OCI-M1 (cell line): ENCODE measurements around the gene NINL.
"Not testable (repeated sequence)": the region's sequence is repeated elsewhere in the genome, so short reads cannot be mapped to it uniquely, and the experiment has no call there.

ENCODE experiments used
- DNase-seq: peaks from one replicate; lab custom pipeline; 2025; lab: John Stamatoyannopoulos, UW

The NINL gene

DNA sequence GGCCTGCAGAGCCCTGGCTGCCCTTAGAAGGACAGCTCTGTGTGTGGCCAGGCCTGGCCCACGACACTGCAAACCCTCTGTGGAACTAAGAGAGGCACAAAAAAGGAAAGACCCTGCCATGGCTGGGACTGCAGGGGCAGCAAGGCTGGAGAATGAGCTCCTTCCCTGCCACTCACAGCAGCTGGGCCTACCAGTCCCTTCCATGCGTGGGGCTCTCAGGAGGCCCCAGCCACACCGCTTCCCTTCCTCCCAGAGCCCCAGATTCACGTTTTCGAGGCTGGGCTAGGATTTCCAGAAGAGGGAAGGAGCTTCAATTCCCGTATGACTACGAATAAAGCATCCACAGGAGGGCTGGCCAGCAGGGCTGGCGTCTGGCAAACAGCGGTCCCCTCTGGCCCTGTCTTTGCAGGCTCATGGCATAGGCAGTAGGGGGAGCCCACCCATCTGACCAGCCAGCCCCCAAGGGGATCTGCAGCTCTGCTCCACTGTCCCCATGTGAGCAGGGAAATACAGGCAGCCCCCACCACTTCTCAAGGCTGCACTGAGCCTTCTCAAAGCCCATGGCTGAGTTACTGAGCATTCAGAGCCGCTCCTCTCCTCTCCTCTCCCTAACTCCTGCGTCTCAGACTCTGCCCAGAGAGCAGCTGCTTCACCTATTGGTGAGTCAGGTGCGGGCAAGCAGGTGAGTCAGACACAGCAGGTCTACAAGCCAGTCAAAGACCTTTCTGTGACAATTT lies 53.1 kb downstream of the NINL start:
- no peak for DNase-seq

GRCh38 chr20:25529295-25529951 lies 55.9 kb downstream of the NINL start:
- DNase-seq, result no peak

DNA sequence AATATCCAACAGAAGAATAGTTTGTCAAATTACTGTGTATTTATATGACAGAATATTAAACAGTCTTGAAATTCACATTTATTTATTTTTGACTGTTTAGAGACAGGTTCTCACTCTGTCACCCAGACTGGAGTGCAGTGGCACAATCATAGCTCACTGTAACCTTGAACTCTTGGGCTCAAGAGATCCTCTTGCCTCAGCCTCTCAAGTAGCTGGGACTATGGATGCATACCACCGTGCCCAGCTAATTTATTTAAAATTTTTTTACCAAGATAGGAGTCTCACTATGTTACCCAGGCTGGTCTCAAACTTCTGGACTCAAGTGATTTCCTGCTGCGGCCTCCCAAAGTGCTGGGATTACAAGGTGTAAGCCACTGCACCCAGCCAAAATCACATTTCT lies 57.4 kb downstream of the NINL start:
- DNase-seq, result no peak

- DNase-seq, result no peak
Observed at GRCh38 chr20:25526446-25526845, 58.9 kb downstream of the NINL start.

DNA sequence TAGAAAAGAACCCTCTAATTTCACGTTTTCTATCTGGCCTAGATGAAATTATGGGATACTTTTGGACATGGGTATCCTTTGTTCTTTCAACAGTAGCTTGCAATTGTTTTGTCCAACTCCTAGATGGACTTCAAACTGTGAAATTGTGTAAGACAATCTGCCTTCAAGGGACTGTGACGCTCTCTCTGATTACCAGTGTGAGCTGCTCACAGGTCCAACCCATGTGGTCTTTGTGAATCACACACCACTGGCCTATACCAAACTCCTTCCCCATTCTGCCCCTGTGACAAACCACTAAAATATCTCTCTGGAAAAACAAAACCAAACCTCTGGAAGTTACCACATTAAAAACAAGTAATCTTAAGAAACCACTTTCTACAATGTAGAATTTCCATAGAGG lies 59.5 kb downstream of the NINL start:
- peak; percentile 14 for DNase-seq

GRCh38 chr20:25525295-25525694 lies 60.0 kb downstream of the NINL start:
- DNase-seq, result no peak

GRCh38 chr20:25521382-25521781 lies 63.9 kb downstream of the NINL start:
- no peak for DNase-seq

- DNase-seq, result no peak
Observed at GRCh38 chr20:25517124-25517523, 68.2 kb downstream of the NINL start.

DNA sequence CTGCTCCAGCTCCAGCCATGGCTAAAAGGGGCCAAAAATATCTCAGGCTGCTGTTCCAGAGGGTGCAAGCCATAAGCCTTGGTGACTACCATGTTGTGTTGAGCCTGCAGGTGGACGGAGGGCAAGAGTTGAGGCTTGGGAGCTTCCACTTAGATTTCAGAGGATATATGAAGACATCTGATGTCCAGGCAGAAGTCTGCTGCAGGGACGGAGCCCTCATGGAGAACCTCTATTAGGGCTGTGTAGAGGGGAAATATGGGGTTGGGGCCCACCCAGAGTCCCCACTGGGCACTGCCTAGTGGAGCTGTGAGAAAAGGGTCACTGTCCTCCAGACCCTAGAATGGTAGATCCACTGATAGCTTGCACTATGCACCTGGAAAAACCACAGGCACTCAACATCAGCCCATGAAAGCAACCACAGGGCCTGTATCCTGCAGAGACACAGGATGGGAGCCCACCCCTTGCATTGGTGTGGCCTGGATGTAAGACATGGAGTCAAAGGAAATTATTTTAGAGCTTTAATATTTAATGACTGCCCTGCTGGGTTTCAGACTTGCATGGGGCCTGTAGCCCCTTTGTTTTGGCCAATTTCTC lies 70.5 kb downstream of the NINL start:
- no peak for DNase-seq

DNA sequence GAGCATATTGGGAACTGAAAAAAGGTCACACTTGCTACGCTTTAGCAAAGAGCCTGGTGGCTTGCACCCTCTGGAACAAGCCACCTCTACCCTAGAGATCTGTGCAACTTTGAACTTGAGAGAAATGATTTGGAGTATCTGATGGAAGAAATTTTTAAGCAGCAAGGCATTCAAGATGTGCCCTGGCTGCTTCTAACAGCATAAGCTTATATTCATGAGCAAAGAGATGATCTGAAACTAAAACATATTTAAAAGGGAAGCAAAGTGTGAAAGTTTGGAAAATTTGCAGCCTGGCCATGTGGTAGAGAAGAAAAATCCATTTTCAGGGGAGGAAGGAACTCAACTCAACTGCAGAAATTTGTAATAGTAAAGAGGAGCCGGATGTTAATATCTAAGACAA lies 71.1 kb downstream of the NINL start:
- DNase-seq, result no peak

GRCh38 chr20:25512709-25513108 lies 72.6 kb downstream of the NINL start:
- no peak for DNase-seq

GRCh38 chr20:25511183-25511582 lies 74.1 kb downstream of the NINL start:
- DNase-seq, result no peak

DNA sequence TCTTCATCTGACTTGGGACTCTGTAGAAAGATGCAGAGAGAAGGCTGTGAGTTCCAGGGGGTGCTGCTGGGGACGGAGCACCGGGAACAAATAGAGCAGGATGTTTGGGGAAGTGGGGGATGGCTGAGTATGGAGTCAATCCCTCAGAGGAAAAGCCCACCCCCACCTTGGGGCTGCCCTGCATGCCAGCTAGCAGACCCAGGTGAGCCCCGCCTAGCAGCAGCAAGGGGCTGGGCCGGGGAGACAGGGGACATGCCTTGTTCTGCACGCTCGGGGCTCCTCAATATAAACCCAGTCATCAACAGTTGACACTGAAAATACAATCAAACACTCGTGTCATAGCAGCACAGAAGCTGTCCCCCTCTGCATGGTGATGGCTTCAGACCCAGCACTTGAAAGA lies 74.6 kb downstream of the NINL start:
- no peak for DNase-seq

DNA sequence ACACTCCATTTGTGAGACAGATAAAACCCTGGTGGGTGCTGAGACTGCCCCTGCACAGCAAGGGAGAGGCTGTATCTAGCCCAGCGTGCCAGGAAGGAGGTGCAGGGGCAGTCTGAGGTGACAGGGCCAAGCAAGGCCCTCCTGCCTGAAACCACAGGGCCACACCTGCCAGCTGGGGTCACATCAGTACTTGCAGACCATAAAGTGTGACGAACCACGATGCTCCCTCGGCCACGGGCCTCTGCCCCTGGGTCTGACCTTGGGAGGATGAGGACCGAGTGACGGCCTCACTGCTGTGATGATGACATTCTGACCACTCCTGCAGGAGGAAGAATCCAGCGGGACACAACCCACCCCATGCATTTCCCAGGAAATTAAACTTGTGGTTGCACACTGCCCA lies 75.1 kb downstream of the NINL start:
- DNase-seq, result no peak

DNA sequence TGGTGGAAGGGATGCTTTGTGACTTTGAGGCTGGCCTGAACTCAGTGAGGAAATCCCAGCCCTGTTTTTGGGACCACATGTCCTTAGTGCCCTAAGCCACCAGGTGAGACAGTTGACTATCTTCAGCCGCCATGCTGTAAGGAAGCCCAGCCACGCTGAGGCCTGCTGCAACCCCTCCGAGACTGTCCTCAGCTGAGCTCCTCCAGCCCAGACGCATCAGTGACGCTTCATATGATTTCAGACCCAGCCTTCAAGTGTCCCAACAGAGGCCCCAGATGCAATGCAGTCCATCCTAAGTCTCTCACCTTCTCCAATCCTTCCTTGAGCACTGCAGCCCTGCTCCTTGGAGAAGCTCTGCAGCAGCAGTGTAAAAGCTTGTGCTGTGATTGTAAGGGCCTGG lies 76.2 kb downstream of the NINL start:
- no peak for DNase-seq

GRCh38 chr20:25508083-25508770 lies 77.1 kb downstream of the NINL start:
- no peak for DNase-seq

GRCh38 chr20:25507385-25508082 lies 77.8 kb downstream of the NINL start:
- no peak for DNase-seq

- DNase-seq, result no peak
Observed at GRCh38 chr20:25504366-25505135, 80.8 kb downstream of the NINL start.

GRCh38 chr20:25503936-25504335 lies 81.4 kb downstream of the NINL start:
- DNase-seq, result no peak

- not testable (repeated sequence) for DNase-seq
Observed at GRCh38 chr20:25503051-25503639, 82.2 kb downstream of the NINL start.

DNA sequence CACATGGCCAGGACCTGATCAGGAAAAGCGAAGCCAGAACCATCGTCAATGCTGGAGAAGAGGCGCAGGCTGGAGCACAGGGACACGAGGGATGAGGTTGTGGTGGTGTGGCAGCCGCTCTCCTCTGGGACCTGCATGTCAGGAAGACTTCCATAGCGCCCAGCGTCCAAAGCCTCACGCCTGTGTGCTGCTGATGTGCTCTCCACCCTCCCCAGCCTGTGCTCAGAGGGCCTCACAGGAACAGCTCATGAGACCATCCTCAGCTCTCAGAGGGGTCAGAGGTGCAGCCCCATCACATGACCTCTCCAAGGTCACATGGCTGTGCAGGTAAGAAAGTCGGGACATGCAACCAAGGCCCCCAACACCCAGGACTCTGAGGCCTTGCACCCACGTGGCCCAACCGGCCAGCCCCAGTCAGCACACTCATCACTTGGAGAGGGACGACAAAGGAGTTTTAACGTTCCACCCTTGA lies 84.4 kb downstream of the NINL start:
- DNase-seq, result no peak
